GM12874 (cell line): ENCODE measurements around the gene SH3TC1.

ENCODE experiments used
- CTCF ChIP-seq: IDR thresholded peaks from 2 replicates; pipeline ENCODE4 v1.5.1; 2011; ENCODE audit warnings: low read depth, mild to moderate bottlenecking, control low read depth, low read length, moderate library complexity; ENCODE audit not compliant: insufficient read depth

The SH3TC1 gene

GRCh38 chr4:8170341-8170740 is 28.7 kb upstream of the SH3TC1 start:
- no peak for TF ChIP-seq CTCF

- no peak for TF ChIP-seq CTCF
Observed at GRCh38 chr4:8171266-8171665, 27.8 kb upstream of the SH3TC1 start.

GRCh38 chr4:8171984-8172924 is 26.8 kb upstream of the SH3TC1 start:
- TF ChIP-seq CTCF: no peak

- no peak for TF ChIP-seq CTCF
Observed at GRCh38 chr4:8173492-8174242, 25.4 kb upstream of the SH3TC1 start.

GRCh38 chr4:8174970-8175369 is 24.1 kb upstream of the SH3TC1 start:
- TF ChIP-seq CTCF: no peak

GRCh38 chr4:8175686-8176085 is 23.4 kb upstream of the SH3TC1 start:
- no peak for TF ChIP-seq CTCF
